HG02981 (cell line): ENCODE results near the gene GIPC1.
"Not testable (repeated sequence)": the region's sequence is repeated elsewhere in the genome, so short reads cannot be mapped to it uniquely, and the experiment has no call there.

Source experiments
- ATAC-seq: cut with Tn5 transposase; IDR thresholded peaks from one replicate; pipeline ENCODE4 v1.9.1; 2021; ENCODE audit warnings: mild to moderate bottlenecking, moderate library complexity; ENCODE audit not compliant: unreplicated experiment

GIPC1 gene

DNA sequence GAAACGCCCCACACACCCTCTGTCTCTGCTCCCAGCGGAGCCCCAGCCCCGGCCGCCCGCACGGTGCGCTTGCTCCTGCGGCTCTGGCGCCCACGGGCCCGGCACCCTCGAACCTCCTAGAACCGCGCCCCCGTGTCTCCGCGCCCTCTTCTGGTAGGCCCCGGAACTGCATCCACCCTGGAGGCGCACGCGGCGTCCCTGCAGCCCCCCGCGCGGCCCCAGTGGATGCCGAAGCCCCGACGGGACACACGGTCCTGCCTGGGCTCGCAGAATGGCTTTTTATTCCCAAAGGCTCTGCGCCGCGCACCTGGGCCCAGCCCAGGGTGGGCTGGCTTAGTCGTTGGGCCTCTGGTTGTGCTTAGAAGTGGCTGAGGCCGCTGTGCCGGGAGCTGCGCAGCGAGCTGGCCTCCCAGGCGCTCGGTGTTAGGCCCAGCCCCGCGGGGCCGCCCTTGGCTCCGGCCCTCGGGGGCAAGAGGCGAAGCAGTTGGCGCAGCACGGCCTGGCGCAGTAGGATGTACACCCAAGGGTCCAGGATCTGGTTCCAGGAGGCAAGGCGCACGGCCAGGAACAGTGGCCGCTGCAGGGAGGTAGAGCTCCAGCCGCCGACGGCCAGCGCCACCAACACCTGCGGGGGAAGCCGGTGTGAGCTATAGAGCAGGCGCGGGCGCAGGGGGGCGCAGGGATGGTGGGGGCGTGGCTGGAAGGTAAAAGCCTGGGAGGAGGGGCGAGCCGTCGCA, 23.6 kb downstream of the GIPC1 start:
- no peak for ATAC-seq

DNA sequence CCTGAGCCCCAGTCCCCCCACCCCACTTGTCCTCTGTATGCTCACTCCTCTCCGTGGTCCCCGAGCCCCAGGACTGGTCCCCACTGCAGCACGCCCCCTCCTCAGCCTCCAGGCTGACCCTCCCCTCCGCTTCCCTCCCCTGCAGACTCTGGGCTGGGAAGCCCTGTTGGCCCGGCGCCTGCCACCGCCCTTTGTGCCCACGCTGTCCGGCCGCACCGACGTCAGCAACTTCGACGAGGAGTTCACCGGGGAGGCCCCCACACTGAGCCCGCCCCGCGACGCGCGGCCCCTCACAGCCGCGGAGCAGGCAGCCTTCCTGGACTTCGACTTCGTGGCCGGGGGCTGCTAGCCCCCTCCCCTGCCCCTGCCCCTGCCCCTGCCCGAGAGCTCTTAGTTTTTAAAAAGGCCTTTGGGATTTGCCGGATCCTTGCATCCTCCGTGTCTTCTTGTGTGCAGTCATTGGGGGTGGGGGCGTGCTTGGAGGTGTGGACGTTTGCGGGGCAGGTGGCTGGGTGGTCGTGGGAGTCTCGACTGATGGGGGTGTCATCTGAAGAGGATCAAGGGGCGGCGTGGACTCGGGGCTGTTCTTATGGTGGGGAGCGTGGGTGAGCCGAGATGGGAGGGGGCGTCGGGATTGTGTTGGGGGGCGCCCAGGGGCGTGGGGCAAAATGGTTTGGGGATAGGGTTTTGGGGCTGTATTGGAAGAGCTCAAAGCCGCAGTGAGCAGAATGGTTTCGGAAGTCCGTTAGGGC, 24.3 kb downstream of the GIPC1 start:
- ATAC-seq: no peak

DNA sequence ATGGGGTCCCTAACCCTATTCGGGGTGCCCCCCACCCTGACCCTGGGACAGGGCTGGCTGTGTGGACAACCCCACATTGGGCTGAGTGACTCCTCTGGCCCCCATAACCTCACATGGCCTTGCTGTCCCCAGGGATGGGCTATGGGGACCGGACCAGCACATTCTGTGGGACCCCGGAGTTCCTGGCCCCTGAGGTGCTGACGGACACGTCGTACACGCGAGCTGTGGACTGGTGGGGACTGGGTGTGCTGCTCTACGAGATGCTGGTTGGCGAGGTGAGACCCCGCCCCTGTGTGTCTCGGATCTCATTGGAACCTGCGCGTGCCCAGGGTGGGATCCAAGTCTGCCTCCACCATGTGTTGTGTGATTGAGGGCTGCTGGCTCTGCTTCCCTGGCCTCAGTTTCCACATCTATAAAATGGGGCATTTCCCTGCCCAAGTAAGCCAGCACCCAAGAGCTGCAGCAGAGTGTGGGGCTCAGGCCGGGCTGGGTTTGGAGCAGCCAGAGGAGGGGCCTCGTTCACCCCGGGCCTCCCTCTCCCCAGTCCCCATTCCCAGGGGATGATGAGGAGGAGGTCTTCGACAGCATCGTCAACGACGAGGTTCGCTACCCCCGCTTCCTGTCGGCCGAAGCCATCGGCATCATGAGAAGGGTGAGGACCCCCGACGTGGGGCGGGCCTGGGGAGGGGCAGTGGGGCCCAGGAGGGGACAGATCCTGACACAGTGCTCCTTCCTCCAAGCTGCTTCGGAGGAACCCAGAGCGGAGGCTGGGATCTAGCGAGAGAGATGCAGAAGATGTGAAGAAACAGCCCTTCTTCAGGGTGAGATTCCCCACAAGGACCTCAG, 25.7 kb downstream of the GIPC1 start:
- no peak for ATAC-seq

GRCh38 chr19:14467816-14468215, 28.1 kb downstream of the GIPC1 start:
- ATAC-seq: no peak

- no peak for ATAC-seq
Measured at GRCh38 chr19:14467391-14467790, 28.5 kb downstream of the GIPC1 start.

DNA sequence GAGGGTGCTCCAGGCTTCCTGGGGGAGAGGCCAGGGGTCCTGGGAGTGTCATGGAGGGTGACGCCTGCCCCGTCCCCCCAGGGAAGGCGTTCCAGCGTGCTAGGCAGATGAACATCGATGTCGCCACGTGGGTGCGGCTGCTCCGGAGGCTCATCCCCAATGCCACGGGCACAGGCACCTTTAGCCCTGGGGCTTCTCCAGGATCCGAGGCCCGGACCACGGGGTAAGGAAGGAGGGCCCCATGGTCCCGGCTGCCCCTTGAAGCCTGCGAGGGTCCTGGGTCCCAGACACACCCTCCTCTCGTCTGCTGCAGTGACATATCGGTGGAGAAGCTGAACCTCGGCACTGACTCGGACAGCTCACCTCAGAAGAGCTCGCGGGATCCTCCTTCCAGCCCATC, 32.2 kb downstream of the GIPC1 start:
- ATAC-seq: no peak

- not testable (repeated sequence) for ATAC-seq
Measured at GRCh38 chr19:14462401-14462800, 33.5 kb downstream of the GIPC1 start.

DNA sequence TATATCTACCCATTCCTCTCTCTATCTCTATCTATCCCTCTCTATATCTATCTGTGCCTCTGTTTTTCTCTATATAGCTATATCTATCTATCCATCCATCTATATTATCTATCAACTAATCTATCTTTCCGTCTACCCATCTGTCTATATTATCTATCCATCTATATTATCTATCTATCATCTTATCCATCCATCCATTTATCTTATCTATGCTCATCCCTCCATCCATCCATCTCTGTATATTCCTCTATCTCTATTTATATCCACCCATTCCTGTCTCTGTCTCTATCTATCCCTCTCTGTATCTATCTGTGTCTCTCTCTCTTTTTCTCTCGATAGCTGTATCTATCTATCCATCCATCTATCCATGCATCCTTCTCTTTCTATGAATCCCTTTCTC, 35.0 kb downstream of the GIPC1 start:
- no peak for ATAC-seq

- ATAC-seq: no peak
Measured at GRCh38 chr19:14459703-14460102, 36.2 kb downstream of the GIPC1 start.

DNA sequence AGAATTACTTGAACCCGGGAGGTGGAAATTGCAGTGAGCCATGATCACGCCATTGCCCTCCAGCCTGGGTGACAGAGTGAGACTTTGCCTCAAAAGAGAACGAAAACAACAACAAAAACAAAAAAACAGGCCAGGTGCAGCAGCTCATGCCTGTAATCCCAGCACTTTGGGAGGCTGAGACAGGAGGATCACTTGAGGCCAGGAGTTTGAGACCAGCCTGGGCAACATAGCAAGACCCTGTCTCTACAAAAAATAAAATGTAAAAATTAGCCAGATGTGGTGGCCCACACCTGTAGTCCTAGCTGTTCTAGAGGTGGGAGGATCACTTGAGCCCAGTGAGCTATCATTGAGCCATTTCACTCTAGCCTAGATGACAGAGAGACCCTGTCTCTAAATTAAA, 43.6 kb downstream of the GIPC1 start:
- ATAC-seq: not testable (repeated sequence)

DNA sequence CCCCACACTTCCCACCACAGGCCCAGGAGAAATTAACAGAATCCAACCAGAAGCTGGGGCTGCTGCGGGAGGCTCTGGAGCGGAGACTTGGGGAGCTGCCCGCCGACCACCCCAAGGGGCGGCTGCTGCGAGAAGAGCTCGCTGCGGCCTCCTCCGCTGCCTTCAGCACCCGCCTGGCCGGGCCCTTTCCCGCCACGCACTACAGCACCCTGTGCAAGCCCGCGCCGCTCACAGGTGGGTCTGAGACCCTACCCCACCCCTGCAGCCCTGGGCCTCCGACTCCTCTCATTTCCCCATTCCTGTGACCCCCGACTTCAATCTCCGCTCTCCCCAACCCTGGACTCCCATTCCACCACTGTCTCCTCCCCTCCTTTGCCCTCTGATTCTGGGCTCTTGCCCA, 45.1 kb downstream of the GIPC1 start:
- no peak for ATAC-seq

DNA sequence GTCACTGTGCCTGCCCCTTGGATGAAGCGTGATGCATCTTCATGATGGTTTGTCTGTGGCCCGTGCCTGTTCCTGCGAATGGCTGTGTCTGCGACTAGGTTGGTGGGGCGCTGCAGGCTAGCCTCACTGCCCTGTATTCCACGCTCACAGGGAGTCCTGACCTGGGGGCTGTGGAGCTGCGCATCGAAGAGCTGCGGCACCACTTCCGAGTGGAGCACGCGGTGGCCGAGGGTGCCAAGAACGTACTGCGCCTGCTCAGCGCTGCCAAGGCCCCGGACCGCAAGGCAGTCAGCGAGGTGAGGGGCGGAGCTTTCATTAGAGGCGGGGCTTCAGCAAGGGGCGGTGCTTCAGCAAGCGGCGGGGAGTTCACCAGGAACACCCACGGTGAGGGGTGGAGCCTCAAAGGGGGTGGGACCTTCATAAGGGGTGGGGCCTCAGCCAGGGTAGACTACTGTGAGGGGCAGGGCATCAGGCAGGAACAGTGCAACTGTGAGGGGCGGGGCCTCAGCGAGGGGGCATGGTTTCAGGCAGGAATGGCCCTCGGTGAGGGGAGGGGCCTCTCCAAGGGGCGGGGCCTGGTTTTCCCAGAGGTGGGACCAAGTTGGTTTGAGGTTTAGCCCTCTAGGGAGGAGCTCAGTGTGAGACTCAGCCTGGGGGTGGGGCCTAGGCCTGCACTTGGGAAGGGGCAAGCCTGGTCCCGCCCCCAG, 45.6 kb downstream of the GIPC1 start:
- no peak for ATAC-seq

GRCh38 chr19:14449321-14449720, 46.6 kb downstream of the GIPC1 start:
- no peak for ATAC-seq

DNA sequence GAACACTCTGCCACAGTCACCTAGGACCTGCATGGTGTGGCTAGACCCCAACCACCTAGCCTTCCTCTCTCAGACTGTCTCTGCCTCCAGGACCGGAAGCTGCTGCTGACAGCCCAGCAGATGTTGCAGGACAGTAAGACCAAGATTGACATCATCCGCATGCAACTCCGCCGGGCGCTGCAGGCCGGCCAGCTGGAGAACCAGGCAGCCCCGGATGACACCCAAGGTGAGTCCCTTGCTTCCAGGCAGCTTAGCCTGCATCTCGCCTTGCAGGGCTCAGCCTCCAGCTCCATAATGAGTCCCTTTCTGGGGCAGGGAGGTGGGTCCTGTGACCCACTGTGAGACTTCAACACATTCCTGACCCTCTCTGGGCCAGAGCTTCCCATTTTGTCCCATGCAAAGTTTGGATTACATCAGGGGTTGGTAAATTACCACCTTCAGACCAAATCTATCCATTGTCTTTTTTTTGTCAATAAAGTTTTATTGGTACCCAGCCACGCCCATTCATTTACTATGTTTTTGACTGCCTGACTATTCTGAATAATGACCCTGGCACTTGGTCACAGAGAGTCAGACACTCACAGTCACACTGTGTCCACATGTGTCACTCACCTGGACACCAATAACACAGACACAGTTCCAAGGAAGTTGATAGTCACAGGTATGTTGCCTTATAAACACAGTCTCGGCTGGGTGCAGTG, 49.4 kb downstream of the GIPC1 start:
- ATAC-seq: no peak

- ATAC-seq: no peak
Measured at GRCh38 chr19:14443632-14444216, 52.2 kb downstream of the GIPC1 start.

- no peak for ATAC-seq
Measured at GRCh38 chr19:14442891-14443631, 52.9 kb downstream of the GIPC1 start.

- ATAC-seq: no peak
Measured at GRCh38 chr19:14441041-14441938, 54.6 kb downstream of the GIPC1 start.

GRCh38 chr19:14440049-14440448, 55.9 kb downstream of the GIPC1 start:
- peak; percentile 81 for ATAC-seq
